Ishikawa (cell line): ENCODE results near the gene CDK11B.

Experiments
- CEBPB ChIP-seq: IDR thresholded peaks from 2 replicates; pipeline ENCODE4 v1.6.1; 2012
- CREB1 ChIP-seq: IDR thresholded peaks from 2 replicates; pipeline ENCODE4 v1.6.1; 2012; ENCODE audit warnings: low read depth
- EP300 ChIP-seq: IDR thresholded peaks from 2 replicates; pipeline ENCODE4 v1.6.1; 2012; ENCODE audit warnings: borderline replicate concordance
- FOXM1 ChIP-seq: IDR thresholded peaks from 2 replicates; pipeline ENCODE4 v1.6.1; 2012; ENCODE audit warnings: low read depth, borderline replicate concordance
- MAX ChIP-seq: IDR thresholded peaks from 2 replicates; pipeline ENCODE4 v1.6.1; 2012
- NFIC ChIP-seq: IDR thresholded peaks from 2 replicates; pipeline ENCODE4 v1.6.1; 2012
- RAD21 ChIP-seq: IDR thresholded peaks from 2 replicates; pipeline ENCODE4 v1.6.1; 2012; ENCODE audit warnings: low read depth
- REST ChIP-seq: IDR thresholded peaks from 2 replicates; pipeline ENCODE4 v1.6.1; 2012; ENCODE audit warnings: low read depth, mild to moderate bottlenecking
- USF1 ChIP-seq: IDR thresholded peaks from 2 replicates; pipeline ENCODE4 v1.6.1; 2012
- YY1 ChIP-seq: IDR thresholded peaks from 2 replicates; pipeline ENCODE4 v1.6.1; 2012; ENCODE audit warnings: low read depth

- TF ChIP-seq NFIC (no peak), YY1 (no peak), CEBPB (no peak), MAX (no peak), CREB1 (no peak), FOXM1 (no peak), EP300 (no peak), RAD21 (no peak), REST (no peak), USF1 (no peak)
Measured at GRCh38 chr1:1598051-1598719, 60.6 kb downstream of the CDK11B start.
